HepG2 (cell line): Measurements from ENCODE around the gene MDH1B. TPM values are rescaled to one million over a fixed set of nuclear protein-coding genes. Genes with fewer than 3 reads are reported as not detected.

Source experiments
- ATAC-seq: fragments of 200-7000 bp; cut with Tn5 transposase; 3 replicates; pipeline ENCODE4 v1.9.1; 2020; ENCODE audit warnings: mild to moderate bottlenecking, moderate library complexity
- BruUV-seq: library from RNA; stranded (reverse); fragments of 400-500 nt; replicated peaks from 2 replicates; lab custom pipeline; 2021; lab: Mats Ljungman, UMichigan
- CTCF ChIA-PET: fragments of 300-600 bp; formaldehyde crosslinking; extraction: SDS; loops from one replicate; lab custom pipeline; 2021; ENCODE audit warnings: low total read pairs, inconsistent platforms, low intra/inter-chr PET ratio; lab: Yijun Ruan, JAX
- POLR2A ChIA-PET: fragments of 350-600 bp; sonication (Branson Sonifier 250); formaldehyde crosslinking; loops from one replicate; lab custom pipeline; 2020; ENCODE audit warnings: antibody characterized with exemption, inconsistent platforms; lab: Yijun Ruan, JAX
- DNase-seq: peaks from one replicate; pipeline ENCODE4 v3.0.0-alpha.2; 2015; ENCODE audit warnings: low spot score
- FAIRE-seq: peaks from 3 replicates; lab custom pipeline; 2011; peaks lifted over from hg19 to GRCh38; lab: Jason Lieb, UNC
- H2AFZ ChIP-seq: one replicate; pipeline ENCODE4 v1.6.1; 2011; ENCODE audit warnings: low read length, inconsistent platforms
- H3K27ac ChIP-seq: fragments of 300-600 bp; 3 replicates; pipeline ENCODE4 v1.8.0; 2011; ENCODE audit warnings: mixed run types, mild to moderate bottlenecking, mixed read lengths, low read length, inconsistent platforms; ENCODE audit not compliant: insufficient read depth; ENCODE audit errors: extremely low read length
- H3K27me3 ChIP-seq, 2 experiments: fragments of 200-600 bp in 1 of 2; 2 replicates in 1 of 2; 3 replicates in 1 of 2; pipeline versions ENCODE4 v1.6.0 to v1.8.0; 2011; ENCODE audit warnings: low read length in 2 of 2, mild to moderate bottlenecking in 2 of 2, moderate library complexity in 2 of 2, inconsistent platforms in 1 of 2; ENCODE audit not compliant: insufficient read depth in 2 of 2, control insufficient read depth in 1 of 2
- H3K36me3 ChIP-seq, 2 experiments: fragments of 200-600 bp in 1 of 2; replicated peaks in 1 of 2; 2 replicates in 1 of 2; 3 replicates in 1 of 2; pipeline versions ENCODE4 v1.5.1 to v1.8.0; 2011; ENCODE audit warnings: low read length in 2 of 2, inconsistent platforms in 1 of 2; ENCODE audit not compliant: insufficient read depth in 2 of 2, control insufficient read depth in 1 of 2
- H3K4me1 ChIP-seq: 2 replicates; pipeline ENCODE4 v1.5.1; 2012; ENCODE audit warnings: low read length, inconsistent platforms; ENCODE audit not compliant: insufficient read depth
- H3K4me2 ChIP-seq: 2 replicates; pipeline ENCODE4 v1.6.0; 2011; ENCODE audit warnings: low read depth, low read length, inconsistent platforms
- H3K4me3 ChIP-seq, 3 experiments: fragments of 200-600 bp in 1 of 3; sonication (generic), shearing (Covaris generic) in 1 of 3; replicated peaks in 1 of 3; 2 replicates each; pipeline ENCODE4 v1.5.1; 2011 to 2016; ENCODE audit warnings: low read length in 3 of 3, inconsistent platforms in 2 of 3, low read depth in 2 of 3, mild to moderate bottlenecking in 2 of 3, control low read depth in 1 of 3, mixed read lengths in 1 of 3; ENCODE audit not compliant: insufficient read depth in 1 of 3
- H3K79me2 ChIP-seq: one replicate; pipeline ENCODE4 v1.6.1; 2011; ENCODE audit warnings: low read length, inconsistent platforms; ENCODE audit not compliant: insufficient read depth
- H3K9ac ChIP-seq: 2 replicates; pipeline ENCODE4 v1.6.0; 2011; ENCODE audit warnings: mild to moderate bottlenecking, low read depth, low read length, inconsistent platforms; ENCODE audit not compliant: insufficient read depth
- H3K9me3 ChIP-seq: 2 replicates; pipeline ENCODE4 v1.5.1; 2012; ENCODE audit warnings: mild to moderate bottlenecking, low read length
- H4K20me1 ChIP-seq: 2 replicates; pipeline ENCODE4 v1.6.0; 2011; ENCODE audit warnings: inconsistent platforms, mild to moderate bottlenecking, low read length, moderate library complexity; ENCODE audit not compliant: insufficient read depth
- ARNTL ChIP-seq: sonication (generic); formaldehyde crosslinking; IDR thresholded peaks from 2 replicates; pipeline ENCODE4 v1.4.0; 2020; ENCODE audit warnings: mild to moderate bottlenecking, missing genetic modification reagents
- BRF2 ChIP-seq: sonication (generic); formaldehyde crosslinking; IDR thresholded peaks from 2 replicates; pipeline ENCODE4 v1.8.1; 2022; ENCODE audit warnings: mild to moderate bottlenecking, missing genetic modification reagents
- GFI1 ChIP-seq: sonication (generic); formaldehyde crosslinking; IDR thresholded peaks from 2 replicates; pipeline ENCODE4 v1.5.0; 2020; ENCODE audit warnings: missing genetic modification reagents, mild to moderate bottlenecking, borderline replicate concordance
- SMYD3 ChIP-seq: sonication (generic); formaldehyde crosslinking; IDR thresholded peaks from 2 replicates; pipeline ENCODE4 v1.8.1; 2023; ENCODE audit warnings: mild to moderate bottlenecking, missing genetic modification reagents
- SSRP1 ChIP-seq: IDR thresholded peaks from 2 replicates; pipeline ENCODE4 v1.6.1; 2016; ENCODE audit warnings: control low read depth
- TEAD3 ChIP-seq: optimal IDR thresholded peaks from 2 replicates; pipeline ENCODE3; 2016; ENCODE audit warnings: borderline replicate concordance
- ZBTB33 ChIP-seq: sonication (generic); formaldehyde crosslinking; IDR thresholded peaks from 2 replicates; pipeline ENCODE4 v1.4.0; 2020; ENCODE audit warnings: missing genetic modification reagents
- ZNF3 ChIP-seq: IDR thresholded peaks from 2 replicates; pipeline ENCODE4 v1.7.0; 2017; ENCODE audit warnings: inconsistent platforms
- ZNF547 ChIP-seq: sonication (generic); formaldehyde crosslinking; IDR thresholded peaks from 2 replicates; pipeline ENCODE4 v1.5.1; 2020; ENCODE audit warnings: mild to moderate bottlenecking, missing genetic modification reagents
- ZNF713 ChIP-seq: sonication (generic); formaldehyde crosslinking; IDR thresholded peaks from 2 replicates; pipeline ENCODE4 v1.4.0; 2020; ENCODE audit warnings: mild to moderate bottlenecking, missing genetic modification reagents
- ZNF878 ChIP-seq: sonication (generic); formaldehyde crosslinking; IDR thresholded peaks from 2 replicates; pipeline ENCODE4 v1.8.1; 2023; ENCODE audit warnings: mild to moderate bottlenecking, missing genetic modification reagents, moderate library complexity
- ZSCAN9 ChIP-seq: IDR thresholded peaks from 2 replicates; pipeline ENCODE4 v1.6.1; 2016; ENCODE audit warnings: borderline replicate concordance
- WGBS: methylation state at CpG from one replicate; pipeline ENCODE4 v1.1.6; 2017; ENCODE audit warnings: low lambda C conversion rate; 5-methylcytosine and 5-hydroxymethylcytosine counted together
- in situ Hi-C: cut with HindIII; loops from 2 replicates; pipeline ENCODE4 v1.10.0; 2017; ENCODE audit warnings: low pct_unique_long_range_greater_than_20kb; ENCODE audit not compliant: extremely low pct_ligation_motif_present
- intact Hi-C: fragments of 100-400 bp; cut with micrococcal nuclease; formaldehyde crosslinking; loops from one replicate; pipeline ENCODE4 v1.10.0; 2022; ENCODE audit not compliant: unreplicated experiment
- polyA plus RNA-seq, 8 experiments: library from polyadenylated mRNA; depleted of rRNA in 3 of 8; stranded (reverse) in 7 of 8; unstranded in 1 of 8; fragments of >200 nt; fragmentation: Illumina TruSeq in 4 of 8; extraction: Trizol in 4 of 8; gene quantifications; 2 replicates each; pipeline versions ENCODE4 v1.2.1 to v1.2.3, GENCODE V29; 2011 to 2016; ENCODE audit warnings: low read depth in 4 of 8, missing spikeins in 1 of 8, mixed read lengths in 1 of 8; ENCODE audit not compliant: insufficient read depth in 1 of 8
- total RNA-seq, 5 experiments: library from RNA; depleted of rRNA; stranded (reverse); fragments of >200 nt; fragmentation: Illumina TruSeq; extraction: Trizol; gene quantifications; 2 replicates each; pipeline ENCODE4 v1.2.3, GENCODE V29; 2016; ENCODE audit warnings: low read depth in 1 of 5
- TF ChIP-seq, protein P1 (sequence below): sonication (generic); formaldehyde crosslinking; IDR thresholded peaks from 2 replicates; pipeline ENCODE4 v1.8.0; 2023; ENCODE audit warnings: mild to moderate bottlenecking, missing genetic modification reagents

MDH1B gene
- total and polyA plus RNA-seq, 2 of the 13 experiments (the other 11 are each of a cell fraction or from before 2014, with no cell fraction given), result 0.17 to 0.86 TPM

GRCh38 chr2:206713746-206714145 is 51.4 kb downstream of the MDH1B start (continued):
- TF ChIP-seq ZNF713 (CRISPR knock-in tag) (no peak), ZNF878 (CRISPR knock-in tag) (no peak)

- DNase-seq, result no peak
Measured at GRCh38 chr2:206708286-206708685, 56.8 kb downstream of the MDH1B start.

More at GRCh38 chr2:206708286-206708685, 56.8 kb downstream of the MDH1B start:
- no peak overlapping the region for H3K27ac ChIP-seq
- TF ChIP-seq ZNF3 (CRISPR knock-in tag), result no peak
- TF ChIP-seq SSRP1 (CRISPR knock-in tag), result no peak
- no peak for TF ChIP-seq BRF2
- no peak for TF ChIP-seq GFI1 (CRISPR knock-in tag)
- TF ChIP-seq ZBTB33 (CRISPR knock-in tag), result no peak
- TF ChIP-seq ARNTL (CRISPR knock-in tag), result no peak
- no peak for TF ChIP-seq TEAD3 (CRISPR knock-in tag)
- no peak for TF ChIP-seq ZNF547 (CRISPR knock-in tag)
- no peak for TF ChIP-seq SMYD3
- TF ChIP-seq ZSCAN9, result no peak
- TF ChIP-seq, protein P1, sequence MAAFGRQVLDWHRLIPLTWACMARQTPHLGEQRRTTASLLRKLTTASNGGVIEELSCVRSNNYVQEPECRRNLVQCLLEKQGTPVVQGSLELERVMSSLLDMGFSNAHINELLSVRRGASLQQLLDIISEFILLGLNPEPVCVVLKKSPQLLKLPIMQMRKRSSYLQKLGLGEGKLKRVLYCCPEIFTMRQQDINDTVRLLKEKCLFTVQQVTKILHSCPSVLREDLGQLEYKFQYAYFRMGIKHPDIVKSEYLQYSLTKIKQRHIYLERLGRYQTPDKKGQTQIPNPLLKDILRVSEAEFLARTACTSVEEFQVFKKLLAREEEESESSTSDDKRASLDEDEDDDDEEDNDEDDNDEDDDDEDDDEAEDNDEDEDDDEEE (CRISPR knock-in tag), result no peak
- TF ChIP-seq, all 625 proteins: peak for 0
- Histone ChIP-seq H2AFZ (no peak overlapping the region), H3K4me3 (no peak overlapping the region), H4K20me1 (no peaks in the 10 kb centered on the region), H3K4me1 (no peaks in the 10 kb centered on the region), H3K79me2 (no peaks in the 10 kb centered on the region), H3K4me2 (no peak overlapping the region), H3K9me3 (no peaks in the 10 kb centered on the region), H3K27me3 (peaks cover 0 to 10% of the 10 kb centered on the region in 2 experiments; a peak in 1 of 5 replicates), H3K36me3 (no peaks in the 10 kb centered on the region), H3K9ac (no peak overlapping the region)
- ChIA-PET CTCF (no interaction called here), POLR2A (no interaction called here)
- in situ Hi-C loops, result no loop called here
- 23% methylated on average over 5 of the region's 5 CpGs for WGBS
- BruUV-seq, result no TSS peak
- intact Hi-C loops, result no loop called here
- no peak for ATAC-seq
- FAIRE-seq, result no peak
